Dendritic cell treated with granulocyte-macrophage colony-stimulating factor and Interleukin-4, amounts not matched to agents 40 ng/mL and 50 ng/mL, for 4 days (primary cell): ENCODE data around the gene ATXN7L1.
"Not testable (repeated sequence)": the region's sequence is repeated elsewhere in the genome, so short reads cannot be mapped to it uniquely, and the experiment has no call there.

Experiments
- H3K27ac Mint-ChIP-seq: one replicate; pipeline ENCODE4 v1.8.0; 2022; ENCODE audit warnings: mild to moderate bottlenecking, mixed read lengths
- H3K27me3 Mint-ChIP-seq: one replicate; pipeline ENCODE4 v1.8.0; 2022; ENCODE audit warnings: mild to moderate bottlenecking, mixed read lengths
- H3K36me3 Mint-ChIP-seq: one replicate; pipeline ENCODE4 v1.8.0; 2022; ENCODE audit warnings: low read depth, mixed read lengths
- H3K4me1 Mint-ChIP-seq: one replicate; pipeline ENCODE4 v1.8.0; 2022; ENCODE audit warnings: low read depth, mixed read lengths
- H3K4me3 Mint-ChIP-seq: one replicate; pipeline ENCODE4 v1.8.0; 2022; ENCODE audit warnings: mild to moderate bottlenecking, moderate library complexity, mixed read lengths
- H3K9me3 Mint-ChIP-seq: one replicate; pipeline ENCODE4 v1.8.0; 2022; ENCODE audit warnings: mixed read lengths
- intact Hi-C: fragments of 100-400 bp; cut with micrococcal nuclease; formaldehyde crosslinking; loops from one replicate; pipeline ENCODE4 v1.15.0; 2022

ATXN7L1 gene

DNA sequence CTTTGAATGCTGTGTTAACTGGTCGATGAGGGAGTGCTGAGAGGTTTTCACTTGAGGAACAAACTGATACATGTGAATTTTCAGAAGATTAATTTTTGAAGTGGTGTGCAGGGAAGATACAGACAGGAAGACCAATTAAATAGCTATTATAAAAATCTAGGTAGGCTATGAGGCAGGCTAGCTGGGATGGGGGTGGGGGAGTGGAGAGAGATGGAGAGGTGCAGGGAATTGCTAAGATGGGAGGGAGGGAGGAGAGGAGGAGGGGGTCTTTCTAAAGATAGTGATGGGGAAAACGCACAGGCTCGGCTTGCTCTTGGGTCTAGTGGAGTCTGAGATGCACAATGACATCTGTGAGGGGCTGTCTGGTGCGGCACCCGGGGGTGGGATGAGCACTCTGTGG lies 15.2 kb downstream of the ATXN7L1 start:
- H3K27me3 Mint-ChIP-seq, result no peaks in the 10 kb centered on the region
- no peak overlapping the region for H3K27ac Mint-ChIP-seq
- intact Hi-C loops, result no loop called here
- no peaks in the 10 kb centered on the region for H3K9me3 Mint-ChIP-seq
- no peak overlapping the region for H3K4me3 Mint-ChIP-seq
- H3K36me3 Mint-ChIP-seq, result peaks cover 21% of the 10 kb centered on the region
- H3K4me1 Mint-ChIP-seq, result peaks cover 21% of the 10 kb centered on the region

DNA sequence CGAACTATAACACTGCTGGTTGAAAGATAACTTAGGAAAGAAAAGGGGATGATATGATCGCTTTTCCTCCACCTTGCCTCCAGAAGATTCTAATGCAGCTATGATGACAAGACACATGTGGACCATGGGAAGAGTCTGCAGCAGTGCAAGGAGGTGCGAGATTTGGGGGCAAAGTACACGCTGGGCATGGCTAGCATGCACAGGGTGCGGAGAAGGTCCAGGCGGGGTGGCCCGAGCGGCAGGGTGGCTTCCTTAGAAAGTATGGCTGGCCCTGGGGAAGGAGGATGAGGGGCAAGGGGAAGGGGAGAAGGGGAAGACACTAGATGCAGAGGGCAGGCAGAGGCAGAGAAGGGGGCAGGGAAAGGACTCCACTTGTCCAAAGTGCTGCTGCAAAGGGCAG lies 15.6 kb downstream of the ATXN7L1 start:
- Mint-ChIP-seq H3K27ac (no peak overlapping the region), H3K36me3 (peaks cover 17% of the 10 kb centered on the region), H3K27me3 (no peaks in the 10 kb centered on the region), H3K4me3 (no peak overlapping the region), H3K4me1 (peaks cover 21% of the 10 kb centered on the region), H3K9me3 (no peaks in the 10 kb centered on the region)
- intact Hi-C loops, result no loop called here

DNA sequence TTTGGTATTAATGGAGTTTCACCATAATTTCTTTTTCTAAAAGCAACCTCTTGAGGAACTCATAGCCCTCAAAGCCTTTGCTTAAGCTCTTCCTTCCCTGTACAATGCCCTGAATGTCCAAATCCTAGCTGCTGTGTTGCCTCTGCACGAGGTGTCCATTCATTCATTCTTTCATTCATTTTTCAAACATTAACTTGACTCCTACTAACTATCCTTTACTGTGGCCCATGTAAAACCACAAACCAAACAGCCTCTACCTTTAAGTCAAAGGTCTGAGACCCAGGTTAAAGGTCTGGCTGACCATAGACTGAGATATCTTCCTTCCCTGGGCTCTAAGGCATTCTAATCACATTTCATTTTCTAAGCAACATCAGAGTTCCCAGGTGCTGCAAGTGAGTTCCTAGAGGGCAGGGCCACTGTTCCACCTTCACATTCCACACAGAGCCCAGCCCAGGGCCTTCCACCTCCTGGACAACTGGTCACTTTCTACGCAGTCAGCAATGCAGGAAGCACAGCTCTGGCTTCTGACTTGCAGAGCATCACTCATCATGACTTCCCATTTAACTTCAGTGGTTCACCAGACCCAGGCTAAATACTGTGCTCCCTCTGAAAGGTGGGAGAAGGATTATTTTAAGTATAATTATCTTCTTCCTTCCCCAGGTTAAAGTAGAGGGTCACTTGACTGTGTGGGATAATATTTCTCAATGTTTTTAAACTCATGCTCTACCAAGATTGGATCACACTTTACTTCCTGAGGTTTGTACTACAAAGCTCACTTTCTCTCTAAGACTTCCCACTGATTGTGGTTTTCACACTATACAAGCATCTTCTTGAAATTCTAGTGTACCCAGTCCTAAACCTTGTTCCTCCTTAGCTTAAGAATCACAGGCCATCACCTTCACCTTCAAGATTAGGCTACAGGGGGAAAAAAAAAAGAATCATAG lies 19.1 kb downstream of the ATXN7L1 start:
- peaks cover 14% of the 10 kb centered on the region for H3K4me1 Mint-ChIP-seq
- H3K4me3 Mint-ChIP-seq, result no peak overlapping the region
- peaks cover 12% of the 10 kb centered on the region for H3K36me3 Mint-ChIP-seq
- H3K27me3 Mint-ChIP-seq, result no peaks in the 10 kb centered on the region
- intact Hi-C loops, result no loop called here
- H3K9me3 Mint-ChIP-seq, result no peaks in the 10 kb centered on the region
- no peak overlapping the region for H3K27ac Mint-ChIP-seq

DNA sequence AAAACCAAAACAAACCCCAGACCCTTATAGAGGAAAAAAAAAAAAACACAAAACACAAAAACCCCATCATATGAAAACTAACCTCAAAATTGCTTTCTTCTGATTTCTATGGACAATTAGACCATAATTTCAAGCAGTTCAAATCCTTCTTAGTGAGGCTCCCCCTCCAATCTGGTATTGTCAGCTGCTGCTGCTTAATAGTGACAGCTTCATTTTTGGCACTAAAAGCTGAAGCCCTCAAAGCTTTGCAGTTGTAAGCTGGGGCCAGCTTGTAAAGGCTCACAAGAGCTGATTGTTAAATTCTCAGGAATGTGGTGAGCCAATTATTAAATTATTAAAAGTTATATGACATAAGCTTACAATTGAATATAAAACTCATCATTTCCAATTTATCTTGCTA lies 21.9 kb downstream of the ATXN7L1 start:
- Mint-ChIP-seq H3K4me3 (no peak overlapping the region), H3K27me3 (no peaks in the 10 kb centered on the region), H3K36me3 (peaks cover 14% of the 10 kb centered on the region), H3K4me1 (peaks cover 19% of the 10 kb centered on the region), H3K27ac (no peak overlapping the region), H3K9me3 (no peaks in the 10 kb centered on the region)
- intact Hi-C loops, result no loop called here

DNA sequence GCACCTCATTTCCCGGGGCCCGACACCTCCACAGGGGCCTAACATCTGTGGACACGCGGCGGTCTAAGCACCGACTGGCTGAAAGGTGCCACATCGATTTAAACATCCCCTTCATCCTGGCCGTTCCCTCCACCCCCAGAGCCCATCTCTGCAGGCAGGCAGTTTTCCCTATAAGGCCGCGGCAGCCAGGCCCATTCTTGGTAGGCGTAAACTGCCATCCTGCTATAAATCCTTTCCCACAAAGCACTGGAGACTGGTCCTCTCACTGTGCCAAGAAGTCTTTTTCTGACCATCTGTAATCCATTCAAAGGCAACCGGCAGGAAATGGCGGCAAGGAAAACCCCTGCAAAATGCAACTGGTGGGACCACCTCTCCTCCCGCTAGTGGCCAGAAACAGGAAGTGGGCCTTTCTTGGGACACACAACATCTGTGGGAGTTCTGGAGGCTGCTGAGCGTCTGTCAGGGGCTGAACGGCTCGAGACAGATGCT lies 22.4 kb downstream of the ATXN7L1 start:
- Mint-ChIP-seq H3K27ac (no peak overlapping the region), H3K36me3 (peaks cover 14% of the 10 kb centered on the region), H3K4me3 (no peak overlapping the region), H3K4me1 (peaks cover 19% of the 10 kb centered on the region), H3K9me3 (no peaks in the 10 kb centered on the region), H3K27me3 (no peaks in the 10 kb centered on the region)
- intact Hi-C loops, result no loop called here

DNA sequence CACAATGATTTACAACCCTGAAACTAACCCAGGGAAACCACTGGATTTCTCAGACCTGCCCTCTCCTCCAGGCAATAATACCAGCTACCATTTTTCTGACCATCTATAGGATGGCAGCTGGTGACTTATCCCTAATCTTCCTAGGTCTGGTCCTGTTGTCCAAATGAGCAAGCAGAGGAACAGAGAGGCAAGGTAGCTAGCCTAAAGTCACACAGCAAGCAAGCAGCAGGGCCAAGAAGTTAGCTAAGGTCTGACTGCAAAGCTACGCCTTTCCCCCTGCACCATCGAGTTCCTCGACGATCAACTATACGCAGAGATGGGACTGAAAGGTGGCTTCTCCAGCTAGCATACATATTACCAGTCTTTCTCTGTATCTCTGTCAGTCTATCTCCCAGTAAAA lies 25.3 kb downstream of the ATXN7L1 start:
- Mint-ChIP-seq H3K27ac (no peak overlapping the region), H3K4me3 (no peak overlapping the region), H3K27me3 (no peaks in the 10 kb centered on the region), H3K9me3 (no peaks in the 10 kb centered on the region), H3K4me1 (peaks cover 7% of the 10 kb centered on the region), H3K36me3 (peaks cover 14% of the 10 kb centered on the region)
- intact Hi-C loops, result no loop called here

DNA sequence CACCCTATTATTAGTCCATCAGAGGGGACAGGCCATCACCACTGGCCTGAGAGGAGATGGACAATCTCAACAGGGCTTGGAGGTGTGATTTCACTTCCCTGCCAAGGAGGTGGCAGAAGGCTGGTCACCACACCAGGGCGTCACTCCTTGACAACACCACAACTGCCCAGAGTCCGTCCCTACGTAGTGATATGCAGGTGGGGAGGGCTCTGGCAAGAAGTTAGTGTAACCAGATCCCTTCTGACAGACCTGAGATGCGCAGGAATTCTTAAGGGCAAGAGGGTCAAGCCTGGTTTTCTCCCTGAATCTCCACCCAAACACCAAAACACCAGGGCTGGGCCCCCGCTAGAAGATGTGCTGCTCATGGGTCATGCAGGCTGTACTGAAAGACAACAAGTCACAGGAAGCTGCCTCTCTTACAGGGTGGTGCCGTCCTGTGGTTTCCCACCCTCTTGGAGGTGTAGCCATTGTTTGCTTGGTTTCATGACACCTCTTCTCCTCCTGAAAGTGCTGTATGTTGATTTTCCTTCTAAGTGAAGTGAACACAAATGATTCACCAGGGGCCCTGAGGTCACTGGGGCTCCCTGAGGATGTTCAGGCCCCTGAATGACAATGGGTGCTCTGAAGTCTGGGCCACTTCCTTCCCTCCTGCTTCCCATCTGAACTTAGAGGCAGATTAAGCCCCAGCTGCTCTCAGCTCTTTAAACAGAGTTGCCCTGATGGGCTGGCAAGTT lies 27.1 kb downstream of the ATXN7L1 start:
- Mint-ChIP-seq H3K9me3 (no peaks in the 10 kb centered on the region), H3K4me1 (peaks cover 7% of the 10 kb centered on the region), H3K36me3 (peaks cover 14% of the 10 kb centered on the region), H3K27ac (no peak overlapping the region), H3K27me3 (no peaks in the 10 kb centered on the region), H3K4me3 (no peak overlapping the region)
- intact Hi-C loops, result no loop called here

DNA sequence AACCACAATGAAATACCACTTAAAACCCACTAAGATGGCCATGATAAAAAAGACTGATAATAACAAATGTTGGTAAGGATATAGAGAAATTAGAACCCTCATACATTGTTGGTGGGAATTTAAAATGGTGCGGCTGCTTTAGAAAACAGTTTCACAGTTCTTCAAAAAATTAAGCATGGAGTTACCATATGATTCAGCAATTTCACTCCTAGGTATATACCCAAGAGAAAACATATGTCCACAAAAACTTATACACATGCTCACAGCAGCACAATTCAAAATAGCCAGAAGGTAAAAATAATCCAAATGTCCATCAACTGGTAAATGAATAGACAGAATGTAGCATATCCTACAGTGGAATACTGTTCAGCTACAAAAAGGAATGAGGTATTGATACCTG lies 30.0 kb downstream of the ATXN7L1 start:
- Mint-ChIP-seq H3K4me1 (peaks cover 17% of the 10 kb centered on the region), H3K27ac (no peak overlapping the region), H3K4me3 (no peak overlapping the region), H3K9me3 (no peaks in the 10 kb centered on the region), H3K27me3 (no peaks in the 10 kb centered on the region), H3K36me3 (peaks cover 9% of the 10 kb centered on the region)
- intact Hi-C loops, result no loop called here

DNA sequence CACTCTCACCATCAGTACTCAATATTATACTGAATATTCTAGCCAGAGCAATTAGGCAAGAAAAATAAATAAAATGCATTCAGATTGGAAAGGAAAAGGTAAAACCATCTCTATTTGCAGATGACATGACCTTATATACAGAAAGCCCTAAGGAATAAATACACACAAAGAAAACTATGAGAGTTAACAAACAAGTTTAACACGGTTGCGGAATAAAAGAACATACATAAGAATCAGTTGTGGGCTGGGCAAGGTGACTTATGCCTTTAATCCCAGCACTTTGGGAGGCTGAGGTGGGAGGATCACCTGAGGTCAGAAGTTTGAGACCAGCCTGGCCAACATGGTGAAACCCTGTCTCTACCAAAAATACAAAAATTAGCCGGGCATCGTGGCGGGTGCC lies 31.7 kb downstream of the ATXN7L1 start:
- H3K36me3 Mint-ChIP-seq, H3K27ac Mint-ChIP-seq, intact Hi-C loops: not testable (repeated sequence)

DNA sequence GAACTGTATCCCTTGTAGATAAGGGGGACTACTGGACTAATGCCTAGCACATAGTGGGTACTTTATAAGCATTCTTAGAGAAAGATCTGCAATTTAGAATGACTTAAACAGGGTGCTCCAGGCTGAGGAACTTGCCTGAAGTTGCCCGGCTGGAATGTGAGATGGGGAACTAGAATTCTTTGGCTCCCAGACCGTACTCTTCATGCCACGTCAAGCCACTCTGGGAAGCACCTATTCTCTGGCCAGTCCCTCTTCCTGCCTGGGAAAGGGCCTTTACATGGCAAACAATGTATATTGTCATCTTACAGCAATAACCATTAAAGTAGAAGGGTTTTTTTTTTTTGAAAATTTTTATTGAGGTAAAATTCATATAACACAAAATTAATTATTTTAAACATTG lies 34.5 kb downstream of the ATXN7L1 start:
- Mint-ChIP-seq H3K36me3 (no peaks in the 10 kb centered on the region), H3K4me3 (no peak overlapping the region), H3K27me3 (no peaks in the 10 kb centered on the region), H3K9me3 (no peaks in the 10 kb centered on the region), H3K4me1 (peaks cover 16% of the 10 kb centered on the region), H3K27ac (no peak overlapping the region)
- intact Hi-C loops, result no loop called here

More for the DNA sequence above, 31.7 kb downstream of the ATXN7L1 start:
- H3K4me3 Mint-ChIP-seq, H3K27me3 Mint-ChIP-seq, H3K9me3 Mint-ChIP-seq: not testable (repeated sequence)
- peaks cover 16% of the 10 kb centered on the region for H3K4me1 Mint-ChIP-seq

DNA sequence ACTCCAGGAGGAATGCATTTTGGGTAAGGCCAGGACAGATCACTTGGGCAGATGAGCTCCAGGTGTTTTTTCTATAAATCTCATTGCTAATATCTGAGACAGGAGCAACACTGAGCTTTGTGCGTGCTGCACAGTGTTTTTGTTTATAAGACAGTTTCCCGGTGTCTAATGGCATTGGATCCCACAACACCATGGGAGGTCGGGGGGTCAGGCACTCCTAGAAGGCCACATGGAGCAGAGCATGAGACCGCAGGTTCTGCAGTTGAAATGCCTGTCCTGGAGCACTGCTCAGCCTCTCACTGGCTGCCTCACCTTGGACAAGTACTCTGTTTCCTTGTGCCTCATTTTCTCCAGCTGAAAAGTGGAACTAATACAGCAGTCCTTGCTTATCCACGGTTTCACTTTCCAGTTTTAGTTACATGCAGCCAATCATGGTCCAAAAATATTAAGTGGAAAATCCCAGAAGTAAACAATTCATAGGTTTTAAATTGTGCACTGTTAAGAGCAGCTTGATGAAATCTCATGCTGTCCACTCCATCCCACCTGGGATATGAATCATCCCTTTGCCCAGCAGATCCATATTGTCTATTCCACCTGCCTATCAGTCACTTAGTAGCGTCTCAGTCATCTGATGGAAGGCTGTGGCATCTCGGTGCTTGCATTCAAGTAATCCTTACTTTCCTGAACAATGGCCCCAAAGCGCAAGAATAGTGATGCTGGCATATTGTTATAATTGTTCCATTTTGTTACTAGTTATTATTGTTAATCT lies 35.2 kb downstream of the ATXN7L1 start:
- Mint-ChIP-seq H3K27ac (no peak overlapping the region), H3K4me1 (peaks cover 16% of the 10 kb centered on the region), H3K27me3 (no peaks in the 10 kb centered on the region), H3K9me3 (no peaks in the 10 kb centered on the region), H3K36me3 (no peaks in the 10 kb centered on the region), H3K4me3 (no peak overlapping the region)
- intact Hi-C loops, result no loop called here

DNA sequence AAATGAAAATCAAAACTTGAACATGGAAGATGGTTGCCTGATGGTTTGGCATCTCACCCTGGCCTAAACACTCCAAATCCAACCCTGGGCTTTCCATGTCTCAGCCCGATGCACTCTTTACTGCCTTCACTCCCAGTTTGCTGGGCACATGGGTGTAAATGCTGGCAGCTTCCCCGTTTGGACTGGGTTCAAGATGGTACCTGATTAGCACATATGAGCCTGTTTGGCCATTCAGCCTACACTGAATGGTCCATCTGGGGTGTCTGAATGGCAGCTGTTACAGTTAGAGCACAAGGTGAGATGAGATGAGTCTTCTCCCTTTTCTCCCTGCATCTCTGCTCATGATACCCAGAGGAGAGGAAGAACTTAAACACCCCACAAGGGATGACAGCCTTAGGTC lies 37.1 kb downstream of the ATXN7L1 start:
- no peak overlapping the region for H3K4me3 Mint-ChIP-seq
- H3K9me3 Mint-ChIP-seq, result no peaks in the 10 kb centered on the region
- H3K4me1 Mint-ChIP-seq, result peaks cover 22% of the 10 kb centered on the region
- H3K36me3 Mint-ChIP-seq, result no peaks in the 10 kb centered on the region
- H3K27ac Mint-ChIP-seq, result no peak overlapping the region
- intact Hi-C loops, result no loop called here
- no peaks in the 10 kb centered on the region for H3K27me3 Mint-ChIP-seq

DNA sequence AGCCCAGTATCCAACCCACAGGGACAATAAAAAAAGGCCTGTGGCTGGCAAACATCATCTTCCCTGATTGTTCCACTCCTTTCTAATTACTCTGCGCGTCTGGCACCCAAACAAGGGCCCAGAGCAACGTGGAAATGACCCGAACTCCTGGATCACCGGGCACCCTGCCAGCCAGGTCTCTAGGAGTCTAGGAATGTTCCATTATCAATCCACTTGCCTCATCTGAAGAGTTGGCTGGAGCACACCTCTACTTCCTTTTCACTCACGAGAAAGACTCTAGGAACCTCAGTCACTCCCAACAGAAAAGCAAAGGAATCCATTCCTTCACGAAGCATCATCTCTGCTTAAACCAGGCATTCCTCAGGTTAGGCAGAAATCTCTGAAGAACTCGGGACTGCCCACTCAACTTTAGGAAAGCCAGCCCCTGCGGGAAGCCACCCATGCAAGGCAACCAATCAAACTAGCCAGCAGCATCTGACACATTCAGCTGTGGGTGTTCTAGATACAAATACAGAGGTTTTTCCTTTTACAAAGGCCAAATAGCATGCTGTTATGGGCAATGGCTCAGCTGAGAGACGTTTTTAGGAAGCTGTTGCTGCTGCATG lies 37.7 kb downstream of the ATXN7L1 start:
- intact Hi-C loops, result no loop called here
- no peaks in the 10 kb centered on the region for H3K9me3 Mint-ChIP-seq
- peaks cover 22% of the 10 kb centered on the region for H3K4me1 Mint-ChIP-seq
- H3K27ac Mint-ChIP-seq, result no peak overlapping the region
- H3K36me3 Mint-ChIP-seq, result no peaks in the 10 kb centered on the region
- no peaks in the 10 kb centered on the region for H3K27me3 Mint-ChIP-seq
- H3K4me3 Mint-ChIP-seq, result no peak overlapping the region
